Measurements from ENCODE around the gene CWC27.
"Not testable (repeated sequence)": the region's sequence is repeated elsewhere in the genome, so short reads cannot be mapped to it uniquely, and the experiment has no call there.

Gene CWC27

DNA sequence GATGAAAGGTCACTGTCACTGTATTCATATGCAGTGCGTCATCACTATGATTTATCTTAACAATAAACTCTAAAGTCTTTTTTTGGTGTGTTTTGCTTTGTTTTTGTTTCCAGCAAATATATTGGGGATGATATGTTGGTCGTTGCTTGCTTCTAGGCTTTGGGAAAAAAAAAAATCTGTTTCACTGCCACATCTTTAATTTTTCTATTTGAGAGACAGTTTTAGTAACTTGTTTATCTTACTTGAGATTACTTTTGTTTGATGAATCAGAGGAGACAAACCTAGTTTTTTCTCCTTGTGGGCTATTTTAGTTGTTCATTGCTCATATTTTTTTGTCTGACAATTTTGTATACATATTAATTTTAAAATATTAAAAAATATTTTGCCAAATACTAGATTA is 19.4 kb downstream of the CWC27 start:
- DNase-seq (ENCODE audit: low read depth in 2 of 2) = no peak

DNA sequence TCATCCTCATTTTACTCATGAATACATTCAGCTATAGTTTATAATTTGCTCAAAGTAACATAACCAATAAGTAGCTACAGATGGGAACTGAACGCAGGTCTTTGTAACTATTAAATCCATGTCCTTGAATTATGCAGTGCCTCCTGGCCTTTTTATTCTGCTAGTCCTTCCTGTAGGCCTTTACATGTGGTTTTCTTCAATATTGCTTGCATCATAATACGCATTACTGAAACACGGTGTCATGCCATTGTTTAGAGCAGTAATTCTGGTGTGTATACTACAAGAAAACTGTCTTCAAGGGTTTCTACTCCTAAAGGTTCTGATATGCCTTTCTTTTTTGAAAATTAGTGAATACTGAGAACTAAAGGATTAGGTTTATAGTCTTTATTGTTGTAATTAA is 20.7 kb downstream of the CWC27 start:
- no peak for DNase-seq (ENCODE audit: low read depth in 2 of 2)

DNA sequence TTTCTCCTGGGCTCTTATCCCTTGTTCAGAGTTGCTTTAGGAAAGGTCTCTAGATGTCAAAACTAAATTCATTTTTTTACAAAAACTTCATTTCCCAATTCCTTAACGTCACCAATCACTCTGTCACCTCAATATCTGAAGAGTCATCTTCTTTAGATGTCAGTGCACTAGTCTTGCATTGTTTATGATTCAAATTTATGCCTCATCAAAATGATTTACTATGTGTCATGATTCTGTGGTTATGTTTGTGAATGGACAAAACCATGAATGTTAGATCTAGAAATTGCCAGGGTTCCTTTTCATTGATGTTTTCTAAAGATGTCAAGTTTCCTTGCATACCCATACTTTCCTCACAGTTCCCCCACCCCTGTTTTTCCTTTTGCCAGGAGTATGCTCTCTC is 21.5 kb downstream of the CWC27 start:
- no peak for DNase-seq (ENCODE audit: low read depth in 2 of 2)

DNA sequence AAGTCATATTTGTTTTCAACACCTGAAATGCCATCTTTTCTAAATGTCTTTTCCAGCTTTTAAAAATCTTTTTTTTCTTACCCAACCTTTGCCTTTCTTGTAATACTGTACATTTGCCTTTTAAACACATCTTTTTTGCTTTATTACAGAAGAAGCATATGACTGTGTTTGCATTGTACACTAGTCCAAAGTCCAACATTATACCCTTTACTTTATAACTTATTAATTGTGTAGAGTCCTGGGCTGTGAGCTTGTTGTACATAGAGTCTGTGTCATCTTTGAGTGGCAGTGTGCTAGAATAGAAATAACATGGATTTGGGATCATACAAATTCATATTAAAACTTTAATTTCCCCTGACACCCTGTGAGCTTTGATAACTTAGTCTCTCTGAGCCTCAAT is 23.7 kb downstream of the CWC27 start:
- DNase-seq (ENCODE audit: low read depth in 2 of 2) = no peak

DNA sequence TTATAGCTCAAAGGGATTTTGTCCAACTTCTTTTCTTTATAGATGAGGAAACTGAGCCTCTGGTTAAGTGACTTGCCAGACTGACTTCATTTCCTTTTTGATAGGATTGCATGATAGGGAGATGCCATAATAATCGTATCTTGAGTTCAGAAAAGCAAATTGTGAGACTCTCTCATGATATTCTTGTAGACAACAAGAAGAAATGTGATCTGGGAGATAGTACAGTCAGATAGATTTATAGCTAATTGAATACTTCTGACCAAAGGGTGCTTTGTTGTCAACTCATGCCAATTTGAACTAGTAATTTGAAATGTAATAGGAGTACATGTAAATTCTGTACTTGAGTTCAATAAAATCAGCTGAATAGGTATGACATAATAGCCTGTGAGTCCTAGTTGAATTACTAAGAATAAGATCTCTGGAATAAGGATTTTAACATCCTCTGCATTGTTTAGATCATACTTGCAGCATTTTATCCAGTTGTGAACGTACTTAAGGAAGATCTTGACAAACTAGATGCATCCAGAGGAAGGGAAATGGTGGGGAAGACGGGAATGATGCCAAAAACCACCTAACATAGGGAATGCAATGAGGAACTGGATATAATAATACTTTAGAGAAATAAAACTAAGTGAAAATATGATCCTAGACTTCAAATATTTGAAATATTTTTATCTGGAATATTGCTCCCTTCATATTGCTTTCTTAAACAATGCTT is 25.5 kb downstream of the CWC27 start:
- DNase-seq (ENCODE audit: low read depth in 2 of 2) = no peak

DNA sequence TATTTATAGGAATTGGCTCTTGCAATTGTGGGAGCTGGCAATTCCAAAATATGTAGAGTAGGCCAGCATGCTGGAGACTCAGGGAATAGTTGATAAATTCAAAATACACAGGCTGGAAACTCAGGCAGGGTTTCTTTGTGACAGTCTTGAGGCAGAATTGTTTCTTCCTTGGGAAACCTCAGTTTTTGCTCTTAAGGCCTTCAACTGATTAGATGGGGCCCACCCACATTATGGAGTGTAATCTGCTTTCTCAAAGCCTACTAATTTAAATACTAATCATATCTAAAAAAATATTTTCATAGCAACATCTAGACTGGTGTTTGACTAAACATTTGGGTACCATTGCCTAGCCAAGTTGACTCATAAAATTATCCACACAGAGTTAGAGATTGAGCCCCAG is 27.6 kb downstream of the CWC27 start:
- DNase-seq (ENCODE audit: low read depth in 2 of 2) = no peak

DNA sequence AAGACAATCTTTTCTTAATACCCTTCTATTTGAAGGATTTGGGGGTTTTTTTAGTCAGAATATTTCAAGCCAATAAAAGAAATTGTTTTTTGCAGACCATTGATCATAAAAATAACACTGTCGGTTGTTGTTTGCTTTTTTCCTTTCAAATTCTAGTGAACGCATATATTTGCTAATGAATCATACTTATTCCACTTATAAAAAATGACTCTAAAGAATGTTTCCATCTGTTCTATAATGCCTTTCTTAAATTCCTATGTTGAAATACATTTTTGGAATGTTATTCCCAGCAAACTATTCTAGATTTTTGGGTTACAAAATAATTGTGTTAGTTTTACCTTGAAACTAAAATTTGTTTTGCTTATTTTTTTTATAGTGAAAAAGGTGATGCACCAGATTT is 32.2 kb downstream of the CWC27 start:
- no peak for DNase-seq (ENCODE audit: low read depth in 2 of 2)

DNA sequence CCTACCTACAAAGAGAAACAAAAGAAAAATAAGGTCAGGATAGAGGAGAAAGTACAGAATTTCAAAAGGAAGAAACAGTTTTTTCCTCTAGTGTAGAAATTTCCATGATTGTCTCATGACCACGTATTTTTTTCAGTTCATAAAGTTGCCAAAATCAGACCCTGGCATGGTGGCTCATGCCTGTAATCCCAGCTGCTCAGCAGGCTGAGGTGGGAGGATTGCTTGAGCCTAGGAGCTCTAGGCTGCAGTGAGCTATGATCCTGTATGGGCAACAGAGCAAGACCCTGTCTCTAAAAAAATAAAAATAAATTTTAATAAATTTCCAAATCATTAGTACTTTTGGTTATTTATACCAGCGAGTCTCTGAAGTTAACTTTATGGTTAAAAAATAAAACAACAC is 37.8 kb downstream of the CWC27 start:
- no peak for DNase-seq (ENCODE audit: low read depth in 2 of 2)

DNA sequence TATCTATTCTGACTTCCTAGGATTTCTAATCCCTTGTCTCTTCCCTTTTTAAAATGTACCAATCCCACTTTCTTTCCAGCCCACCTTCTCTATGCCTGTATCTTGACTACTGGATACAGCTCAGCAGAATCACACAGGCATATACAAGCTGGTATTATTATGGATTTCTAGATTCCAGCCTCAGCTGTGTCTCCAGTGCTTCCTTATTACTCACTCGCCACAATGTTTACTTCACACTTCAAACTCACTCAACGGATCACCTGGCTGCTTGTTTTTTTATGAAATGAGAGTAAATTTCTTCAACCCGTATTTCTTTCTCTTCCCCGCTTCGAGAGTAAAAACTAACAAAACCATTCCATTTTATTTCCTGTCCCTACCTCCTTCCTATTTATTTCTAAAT is 38.8 kb downstream of the CWC27 start:
- no peak for DNase-seq (ENCODE audit: low read depth in 2 of 2)

DNA sequence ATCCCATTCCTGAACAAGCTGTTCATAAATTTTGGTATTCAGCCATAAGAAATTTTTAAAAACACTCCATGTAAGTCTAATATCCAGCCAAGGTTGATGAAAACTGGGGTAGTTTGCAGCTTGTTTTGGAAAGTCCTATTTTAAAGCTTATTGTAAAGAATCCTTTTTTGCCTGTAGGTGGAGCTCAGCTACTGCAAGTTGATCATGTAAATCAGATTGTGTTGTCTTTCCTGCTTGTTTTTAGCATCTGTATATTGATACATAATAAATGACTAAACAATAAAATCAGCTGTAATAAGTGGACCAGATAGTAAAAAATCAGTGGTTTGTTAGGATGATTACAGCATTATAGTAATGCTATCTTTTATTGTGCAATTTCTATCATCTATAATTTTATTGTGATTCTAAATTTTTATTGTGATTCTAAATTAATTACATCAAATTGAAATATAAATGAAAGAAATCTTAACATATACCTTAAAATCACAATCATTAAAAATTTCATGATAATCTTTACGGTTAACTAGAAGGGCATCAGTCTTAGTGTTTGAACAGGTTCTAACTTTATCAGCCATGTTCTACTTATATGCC is 42.4 kb downstream of the CWC27 start:
- DNase-seq (ENCODE audit: low read depth in 2 of 2) = no peak

DNA sequence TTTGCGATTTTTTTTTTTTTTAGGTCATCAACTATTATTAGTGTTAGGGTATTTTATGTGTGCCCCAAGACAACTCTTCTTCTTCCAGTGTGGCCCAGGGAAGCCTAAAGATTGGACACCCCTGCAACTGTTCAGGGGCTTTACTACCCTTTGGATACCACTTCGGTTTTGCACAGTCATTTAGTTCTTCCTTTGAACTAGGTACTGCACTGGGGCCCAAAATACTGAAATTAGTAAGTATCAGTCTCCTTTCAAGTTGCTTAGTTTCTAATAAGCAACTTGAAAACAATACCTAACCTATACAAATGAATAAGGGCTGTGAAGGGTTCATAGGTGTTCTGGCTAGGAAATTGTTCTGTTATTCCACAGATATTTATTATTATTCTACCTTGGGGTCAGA is 45.3 kb downstream of the CWC27 start:
- no peak for DNase-seq (ENCODE audit: low read depth in 2 of 2)

DNA sequence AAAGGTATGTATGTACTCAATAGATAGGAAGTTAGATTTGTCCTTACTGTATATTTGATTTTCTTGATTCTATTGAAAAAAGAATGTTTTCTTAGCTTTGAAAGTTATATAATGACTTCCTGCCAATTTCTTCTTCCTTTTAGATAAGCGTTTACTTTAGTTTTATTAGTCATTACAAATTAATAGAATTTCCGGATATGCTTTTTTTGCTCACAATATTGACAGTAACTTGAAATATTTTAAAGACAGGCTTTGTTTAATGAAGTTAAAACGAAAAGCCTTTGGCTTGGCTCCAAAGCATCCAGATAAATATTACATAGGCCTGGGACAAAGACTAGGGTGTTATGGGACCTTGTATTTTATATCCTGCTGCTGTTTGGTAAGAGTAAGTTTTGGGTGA is 49.5 kb downstream of the CWC27 start:
- no peak for DNase-seq (ENCODE audit: low read depth in 2 of 2)

DNA sequence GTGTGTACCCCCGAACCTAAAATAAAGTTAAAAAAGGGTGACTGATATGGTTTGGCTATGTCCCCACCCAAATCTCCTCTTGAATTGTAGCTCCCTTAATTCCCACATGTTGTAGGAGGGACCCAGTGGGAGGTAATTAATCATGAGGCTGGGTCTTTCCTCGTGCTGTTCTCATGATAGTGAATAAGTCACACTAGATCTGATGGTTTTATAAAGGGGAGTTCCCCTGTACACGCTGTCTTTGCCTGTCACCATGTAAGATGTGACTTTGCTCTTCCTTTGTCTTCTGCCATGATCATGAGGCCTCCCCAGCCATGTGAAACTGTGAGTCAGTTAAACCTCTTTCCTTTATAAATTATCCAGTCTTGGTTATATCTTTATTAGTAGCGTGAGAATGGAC is 50.6 kb downstream of the CWC27 start:
- DNase-seq (ENCODE audit: low read depth in 2 of 2) = not testable (repeated sequence)

DNA sequence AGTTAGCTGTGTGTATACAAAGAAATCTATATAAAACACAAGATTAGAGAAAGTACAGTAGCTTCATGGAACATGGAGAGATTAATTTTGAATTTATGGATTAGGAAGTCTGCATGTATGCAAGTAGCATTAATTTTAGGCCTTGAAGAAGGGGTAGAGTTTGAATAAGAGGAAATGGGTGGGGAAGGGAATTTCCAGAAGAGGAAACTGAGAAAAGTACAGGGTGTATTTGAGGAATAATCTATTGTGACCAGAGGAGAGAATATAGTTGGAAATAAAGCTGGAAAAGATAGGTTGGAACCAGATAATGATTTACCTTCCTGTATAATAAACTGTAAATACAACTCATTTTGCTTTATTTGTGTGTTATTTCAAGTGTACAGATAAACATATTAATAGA is 53.6 kb downstream of the CWC27 start:
- DNase-seq (ENCODE audit: low read depth in 2 of 2) = no peak

DNA sequence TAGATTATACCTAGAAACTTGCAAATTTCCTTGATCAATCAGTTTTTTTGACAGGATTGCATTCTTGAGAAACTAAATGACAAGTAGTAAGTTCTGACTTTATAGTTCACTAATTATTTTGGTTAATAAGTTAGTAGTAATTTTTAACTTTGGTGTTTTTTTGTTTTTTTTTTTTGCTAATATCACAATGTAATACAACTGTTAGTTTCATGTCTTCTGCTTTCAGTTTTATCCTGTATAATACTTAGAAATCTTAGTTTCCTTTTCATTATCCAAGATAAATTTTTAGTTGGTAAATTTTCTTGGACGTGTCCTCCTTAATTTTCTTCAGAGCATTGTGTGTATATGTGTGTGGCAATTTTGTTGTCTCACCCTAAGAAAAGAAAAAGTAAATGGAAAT is 57.8 kb downstream of the CWC27 start:
- DNase-seq (ENCODE audit: low read depth in 2 of 2) = no peak

DNA sequence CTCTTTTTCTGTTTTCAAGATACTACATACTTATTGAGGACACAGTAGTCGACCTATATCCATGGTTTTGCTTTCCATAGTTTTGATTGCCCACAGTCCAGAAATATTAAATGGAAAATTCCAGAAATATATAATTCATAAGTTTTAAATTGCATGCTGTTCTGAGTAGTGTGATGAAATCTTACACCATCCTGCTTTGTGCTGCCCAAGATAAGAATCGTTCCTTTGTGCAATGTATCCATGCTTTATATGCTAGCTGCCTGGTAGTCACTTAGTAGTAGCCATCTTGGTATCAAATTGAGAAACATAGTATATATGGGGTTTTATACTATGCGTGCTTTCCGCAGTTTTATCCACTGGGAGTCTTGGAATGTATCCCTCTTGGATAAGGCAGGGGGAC is 59.0 kb downstream of the CWC27 start:
- no peak for DNase-seq (ENCODE audit: low read depth in 2 of 2)

DNA sequence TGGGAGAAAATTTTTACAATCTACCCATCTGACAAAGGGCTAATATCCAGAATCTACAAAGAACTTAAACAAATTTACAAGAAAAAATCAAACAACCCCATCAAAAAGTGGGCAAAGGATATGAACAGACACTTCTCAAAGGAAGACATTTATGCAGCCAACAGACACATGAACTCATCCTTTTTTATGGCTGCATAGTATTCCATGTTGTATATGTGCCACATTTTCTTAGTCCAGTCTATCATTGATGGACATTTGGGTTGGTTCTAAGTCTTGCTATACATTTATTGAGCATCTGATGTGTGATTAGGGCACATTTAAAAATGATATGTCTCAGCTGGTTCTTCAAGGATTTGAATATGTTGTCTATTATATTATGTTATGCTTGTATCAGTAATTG is 61.9 kb downstream of the CWC27 start:
- DNase-seq (ENCODE audit: low read depth in 2 of 2) = not testable (repeated sequence)

DNA sequence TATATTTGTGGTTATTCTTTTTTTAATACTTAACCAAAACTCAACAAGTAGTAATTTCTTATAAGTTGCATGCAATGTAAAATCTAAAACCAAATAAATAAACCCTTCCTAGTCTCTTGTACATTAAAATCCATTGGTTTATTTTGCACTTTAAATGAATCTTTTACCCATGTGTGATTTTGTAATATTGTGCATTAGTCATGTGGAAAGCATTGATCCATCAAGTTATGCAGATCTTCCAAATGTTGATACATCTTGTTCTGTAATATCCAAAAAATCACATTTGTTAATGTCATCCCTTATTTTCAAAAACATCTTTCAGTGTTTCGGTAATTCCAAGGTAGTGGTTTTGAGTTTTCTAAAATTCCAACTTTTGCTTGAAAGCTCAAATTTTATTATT is 63.3 kb downstream of the CWC27 start:
- no peak for DNase-seq (ENCODE audit: low read depth in 2 of 2)

DNA sequence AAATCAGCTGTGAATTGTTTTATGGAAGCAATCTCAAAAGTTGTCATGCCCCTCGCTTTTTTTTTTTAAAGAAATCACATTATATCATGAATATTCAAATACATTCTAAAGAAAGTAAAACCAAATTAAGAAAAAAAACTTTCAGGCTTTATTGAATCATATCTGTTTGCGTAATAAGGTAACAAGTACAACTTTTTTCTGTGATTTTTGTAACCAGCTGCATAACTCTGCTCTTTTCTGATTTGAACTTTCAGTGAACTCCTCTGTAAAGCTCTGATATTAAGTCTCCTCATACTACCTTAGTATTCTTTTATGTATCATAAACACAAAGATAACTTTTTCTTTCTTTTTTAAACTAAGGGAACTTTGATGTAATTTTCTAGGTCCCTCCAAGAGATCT is 65.3 kb downstream of the CWC27 start:
- no peak for DNase-seq (ENCODE audit: low read depth in 2 of 2)

DNA sequence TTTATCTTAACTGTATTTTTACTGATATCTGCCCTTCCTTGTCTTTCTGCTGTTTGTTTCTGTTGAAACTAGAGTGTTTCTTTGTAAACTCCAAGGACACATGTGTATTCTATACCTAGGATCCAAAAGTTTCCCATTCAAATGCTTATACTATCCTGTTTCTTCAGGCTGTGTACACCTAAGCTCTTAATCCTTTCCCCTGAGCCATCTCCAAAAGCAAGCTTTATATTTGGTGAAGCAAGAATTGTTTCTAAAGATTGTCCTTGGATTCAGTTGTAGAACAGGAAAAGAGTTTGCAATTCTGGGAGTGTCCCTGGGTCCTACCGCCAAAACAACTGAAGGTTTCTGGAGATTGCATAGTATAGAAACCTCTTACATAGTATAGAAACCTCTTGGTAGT is 65.9 kb downstream of the CWC27 start:
- DNase-seq (ENCODE audit: low read depth in 2 of 2) = no peak

DNA sequence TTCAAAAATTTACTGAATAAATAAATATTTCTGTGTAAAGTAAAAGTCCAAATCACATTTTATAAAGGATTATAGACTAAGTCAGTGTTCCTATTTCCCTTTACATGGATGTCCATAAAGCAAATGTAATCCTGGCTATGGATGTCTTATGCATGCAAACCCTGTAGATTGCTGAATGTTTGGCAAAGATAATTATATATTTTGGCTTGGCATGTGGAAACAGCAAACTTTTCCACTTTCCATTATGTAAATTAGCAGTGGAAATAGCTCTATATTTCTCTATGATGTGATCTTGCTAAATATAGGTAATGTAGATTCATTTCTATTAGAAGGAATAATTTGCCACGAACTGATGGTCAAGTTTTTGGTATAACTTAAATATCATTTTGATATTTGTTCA is 66.5 kb downstream of the CWC27 start:
- no peak for DNase-seq (ENCODE audit: low read depth in 2 of 2)

DNA sequence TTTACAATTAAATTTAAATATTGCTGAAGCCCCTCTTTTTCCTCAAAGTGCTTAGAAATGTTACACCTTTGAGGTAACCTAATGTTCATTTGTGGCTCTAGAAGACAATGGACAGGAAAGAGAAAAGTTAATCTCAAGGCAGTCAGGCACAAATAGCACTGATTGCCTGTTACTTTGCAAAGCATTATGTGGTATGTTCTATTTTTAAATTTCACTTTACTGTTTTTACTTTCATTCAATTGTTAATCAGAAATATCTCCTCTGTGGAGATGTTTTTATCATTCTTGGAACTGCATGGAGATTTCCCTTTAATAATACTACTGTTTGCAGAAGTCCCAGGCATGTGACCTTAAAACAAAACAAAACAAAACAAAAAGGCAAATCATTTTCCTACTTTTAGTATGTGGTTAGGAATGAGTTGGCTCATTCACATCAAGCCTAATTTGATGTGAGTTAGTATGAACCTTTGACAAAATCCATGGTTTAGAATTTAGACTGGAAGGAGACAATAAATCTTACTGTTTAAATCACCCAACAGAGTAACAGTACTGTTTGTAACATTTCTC is 67.5 kb downstream of the CWC27 start:
- no peak for DNase-seq (ENCODE audit: low read depth in 2 of 2)

DNA sequence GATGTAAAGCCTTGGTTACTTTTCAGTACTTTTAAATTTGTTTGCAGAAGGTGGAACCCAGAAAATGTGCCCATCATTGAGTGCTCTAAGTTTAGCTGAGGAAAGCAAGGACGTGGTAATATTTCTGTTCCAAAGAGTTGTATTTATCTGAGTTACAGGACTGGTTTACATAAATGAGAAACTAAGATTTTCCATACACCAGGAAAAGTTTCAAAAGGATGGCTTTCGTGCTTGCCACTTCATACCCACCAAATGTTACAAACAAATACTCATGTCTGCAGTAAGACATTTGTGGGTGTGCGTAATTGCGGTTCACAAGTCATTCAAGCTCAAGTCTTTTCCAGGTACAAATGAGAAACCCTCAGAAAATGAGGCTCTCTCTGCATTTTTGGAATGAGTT is 68.1 kb downstream of the CWC27 start:
- no peak for DNase-seq (ENCODE audit: low read depth in 2 of 2)

DNA sequence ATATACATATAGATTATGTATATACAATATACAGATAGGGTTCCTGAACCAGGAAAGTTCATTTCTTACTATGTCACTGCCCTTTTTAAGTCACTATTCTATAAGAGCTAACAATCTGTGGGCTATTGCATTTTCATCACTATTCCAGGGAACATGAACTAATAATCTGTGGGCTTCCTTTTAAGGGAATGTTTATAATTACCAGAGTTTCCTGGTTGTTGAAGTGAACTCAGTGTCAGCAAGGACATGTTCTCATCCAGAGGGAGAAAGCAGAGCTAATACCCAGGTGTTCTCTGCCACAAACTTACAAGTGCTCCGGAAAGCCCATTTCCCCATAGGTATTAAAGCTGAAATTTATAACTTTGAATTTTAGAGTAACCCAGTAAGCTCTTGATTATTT is 69.6 kb downstream of the CWC27 start:
- no peak for DNase-seq (ENCODE audit: low read depth in 2 of 2)

Measured in stimulated activated CD8-positive, alpha-beta memory T cell treated with anti-CD3 and anti-CD28 coated beads, Interleukin-15, amount 100 ng/mL, for 4 hours (primary cell).